Neural progenitor cell (in vitro differentiated cells): Measurements from ENCODE around the gene TXNDC15. TPM values are rescaled to one million over a fixed set of nuclear protein-coding genes. Genes with fewer than 3 reads are reported as not detected.

Experiments used
- DNase-seq: peaks from one replicate; pipeline ENCODE4 v3.0.0-alpha.2; 2016; ENCODE audit warnings: low spot score
- H2AFZ ChIP-seq: fragments of 200-600 bp; sonication (generic); replicated peaks from 2 replicates; pipeline ENCODE4 v1.6.1; 2016; ENCODE audit warnings: antibody characterized with exemption
- H3F3A ChIP-seq: fragments of 200-600 bp; sonication (generic); 2 replicates; pipeline ENCODE4 v1.6.1; 2016; ENCODE audit warnings: antibody characterized with exemption, low read depth
- H3K27ac ChIP-seq: fragments of 200-600 bp; sonication (generic); 2 replicates; pipeline ENCODE4 v1.5.1; 2016; ENCODE audit warnings: mild to moderate bottlenecking
- H3K27me3 ChIP-seq: fragments of 200-600 bp; sonication (generic); 2 replicates; pipeline ENCODE4 v1.6.1; 2016; ENCODE audit warnings: mild to moderate bottlenecking, moderate library complexity
- H3K36me3 ChIP-seq: fragments of 200-600 bp; sonication (generic); 2 replicates; pipeline ENCODE4 v1.5.1; 2016
- H3K4me1 ChIP-seq: fragments of 200-600 bp; sonication (generic); 2 replicates; pipeline ENCODE4 v1.6.1; 2016; ENCODE audit warnings: mixed run types
- H3K4me2 ChIP-seq: fragments of 200-600 bp; sonication (generic); 2 replicates; pipeline ENCODE4 v1.6.1; 2016
- H3K4me3 ChIP-seq: fragments of 200-600 bp; sonication (generic); 2 replicates; pipeline ENCODE4 v1.5.1; 2016
- H3K79me2 ChIP-seq: fragments of 200-600 bp; sonication (generic); 2 replicates; pipeline ENCODE4 v1.6.1; 2016; ENCODE audit warnings: low read depth
- H3K9ac ChIP-seq: fragments of 200-600 bp; sonication (generic); 2 replicates; pipeline ENCODE4 v1.6.1; 2016
- H3K9me3 ChIP-seq: fragments of 200-600 bp; sonication (generic); 2 replicates; pipeline ENCODE4 v1.5.1; 2016; ENCODE audit warnings: low read depth
- H4K20me1 ChIP-seq: fragments of 200-600 bp; sonication (generic); 2 replicates; pipeline ENCODE4 v1.6.1; 2016; ENCODE audit warnings: low read depth
- H3K27ac Mint-ChIP-seq: 3 replicates; pipeline ENCODE4 v1.8.0; 2021; ENCODE audit warnings: mixed read lengths
- H3K27me3 Mint-ChIP-seq: 2 replicates; pipeline ENCODE4 v1.8.0; 2022; ENCODE audit warnings: low read depth, mild to moderate bottlenecking, inconsistent platforms, moderate library complexity, mixed read lengths; ENCODE audit not compliant: insufficient read depth
- H3K36me3 Mint-ChIP-seq: 3 replicates; pipeline ENCODE4 v1.8.0; 2021; ENCODE audit warnings: mixed read lengths
- H3K4me1 Mint-ChIP-seq: 3 replicates; pipeline ENCODE4 v1.8.0; 2021; ENCODE audit warnings: mixed read lengths
- H3K4me3 Mint-ChIP-seq: 3 replicates; pipeline ENCODE4 v1.8.0; 2021; ENCODE audit warnings: mild to moderate bottlenecking, moderate library complexity, mixed read lengths
- H3K9me3 Mint-ChIP-seq: 3 replicates; pipeline ENCODE4 v1.8.0; 2020; ENCODE audit warnings: mixed read lengths
- EZH2 ChIP-seq: fragments of 200-600 bp; sonication (generic); IDR thresholded peaks from 2 replicates; pipeline ENCODE4 v1.6.1; 2017; ENCODE audit warnings: antibody characterized with exemption, mild to moderate bottlenecking, moderate library complexity
- EZH2phosphoT487 ChIP-seq: fragments of 200-600 bp; sonication (generic); IDR thresholded peaks from 2 replicates; pipeline ENCODE4 v1.6.1; 2017; ENCODE audit warnings: antibody characterized with exemption
- total RNA-seq: library from RNA; depleted of rRNA; stranded (reverse); fragments of >200 nt; gene quantifications from 2 replicates; pipeline ENCODE4 v1.2.3, GENCODE V29; 2015; ENCODE audit warnings: low replicate concordance
- TF ChIP-seq, protein P1 (sequence below): fragments of 200-600 bp; sonication (generic); IDR thresholded peaks from 2 replicates; pipeline ENCODE4 v1.5.1; 2017; ENCODE audit warnings: antibody characterized with exemption, mild to moderate bottlenecking

TXNDC15 gene
- total RNA-seq, 1 donor from 2014 or later: 36.6 TPM

DNA sequence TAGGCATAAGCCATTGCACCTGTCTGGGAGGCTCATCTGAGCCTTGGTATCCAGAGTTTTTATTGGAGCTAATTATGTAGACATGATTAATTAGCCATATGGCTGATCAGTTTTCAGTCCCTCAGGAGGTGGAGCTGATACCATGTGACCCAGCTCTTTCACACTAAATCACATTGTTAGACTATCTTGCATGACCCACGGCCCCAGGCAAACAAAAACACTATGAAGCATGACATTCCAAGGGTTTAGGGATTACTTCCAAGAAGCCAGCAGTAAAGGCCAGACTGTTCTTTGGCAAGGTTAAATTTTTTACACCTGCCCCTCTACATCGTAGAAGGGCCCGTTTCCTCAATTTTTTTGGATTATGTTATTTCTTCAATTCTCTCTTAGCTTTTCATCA is 33.4 kb upstream of the TXNDC15 start:
- H3K36me3 Mint-ChIP-seq: peaks cover 18% of the 10 kb centered on the region
- peak overlapping the region; percentile 74 for H3K27ac Mint-ChIP-seq
- H3K27ac ChIP-seq: no peak overlapping the region
- DNase-seq: peak; percentile 10
- H3K9ac ChIP-seq: no peak overlapping the region
- peaks cover 3% of the 10 kb centered on the region for H3K36me3 ChIP-seq
- H3F3A ChIP-seq: peaks cover 24% of the 10 kb centered on the region
- no peaks in the 10 kb centered on the region for H3K9me3 ChIP-seq
- H3K4me3 ChIP-seq: no peak overlapping the region
- H3K27me3 ChIP-seq: no peaks in the 10 kb centered on the region
- TF ChIP-seq EZH2 (no peak), EZH2phosphoT487 (no peak)
- TF ChIP-seq, protein P1, sequence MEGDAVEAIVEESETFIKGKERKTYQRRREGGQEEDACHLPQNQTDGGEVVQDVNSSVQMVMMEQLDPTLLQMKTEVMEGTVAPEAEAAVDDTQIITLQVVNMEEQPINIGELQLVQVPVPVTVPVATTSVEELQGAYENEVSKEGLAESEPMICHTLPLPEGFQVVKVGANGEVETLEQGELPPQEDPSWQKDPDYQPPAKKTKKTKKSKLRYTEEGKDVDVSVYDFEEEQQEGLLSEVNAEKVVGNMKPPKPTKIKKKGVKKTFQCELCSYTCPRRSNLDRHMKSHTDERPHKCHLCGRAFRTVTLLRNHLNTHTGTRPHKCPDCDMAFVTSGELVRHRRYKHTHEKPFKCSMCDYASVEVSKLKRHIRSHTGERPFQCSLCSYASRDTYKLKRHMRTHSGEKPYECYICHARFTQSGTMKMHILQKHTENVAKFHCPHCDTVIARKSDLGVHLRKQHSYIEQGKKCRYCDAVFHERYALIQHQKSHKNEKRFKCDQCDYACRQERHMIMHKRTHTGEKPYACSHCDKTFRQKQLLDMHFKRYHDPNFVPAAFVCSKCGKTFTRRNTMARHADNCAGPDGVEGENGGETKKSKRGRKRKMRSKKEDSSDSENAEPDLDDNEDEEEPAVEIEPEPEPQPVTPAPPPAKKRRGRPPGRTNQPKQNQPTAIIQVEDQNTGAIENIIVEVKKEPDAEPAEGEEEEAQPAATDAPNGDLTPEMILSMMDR: no peak
- no peak overlapping the region for H2AFZ ChIP-seq
- no peak overlapping the region for H3K4me2 ChIP-seq
- no peaks in the 10 kb centered on the region for H3K9me3 Mint-ChIP-seq
- H4K20me1 ChIP-seq: no peaks in the 10 kb centered on the region
- H3K4me3 Mint-ChIP-seq: no peak overlapping the region
- peaks cover 5% of the 10 kb centered on the region for H3K27me3 Mint-ChIP-seq
- H3K79me2 ChIP-seq: no peaks in the 10 kb centered on the region
- peaks cover 12% of the 10 kb centered on the region for H3K4me1 Mint-ChIP-seq
- H3K4me1 ChIP-seq: peaks cover 3% of the 10 kb centered on the region

DNA sequence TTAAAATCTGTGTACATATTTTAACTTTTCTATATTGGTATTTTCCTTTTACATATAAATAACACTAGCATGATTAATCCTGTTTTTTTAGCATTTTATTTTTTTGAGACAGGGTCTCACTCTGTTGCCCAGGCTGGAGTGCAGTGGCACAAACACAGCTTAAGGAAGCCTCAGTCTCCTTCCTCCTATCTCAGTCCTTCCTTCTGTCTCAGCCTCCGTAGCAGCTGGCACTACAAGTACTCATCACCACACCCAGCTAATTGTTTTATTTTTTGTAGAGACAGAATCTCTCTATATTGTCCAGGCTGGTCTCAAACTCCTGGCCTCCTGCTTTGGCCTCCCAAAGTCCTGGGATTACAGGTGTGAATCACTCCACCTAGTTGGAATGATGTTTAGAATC is 29.9 kb upstream of the TXNDC15 start:
- peaks cover 30% of the 10 kb centered on the region for H3K79me2 ChIP-seq
- Mint-ChIP-seq H3K4me3 (no peak overlapping the region), H3K27ac (no peak overlapping the region), H3K27me3 (peaks cover 5% of the 10 kb centered on the region), H3K9me3 (no peaks in the 10 kb centered on the region), H3K36me3 (peaks cover 12% of the 10 kb centered on the region), H3K4me1 (peaks cover 23% of the 10 kb centered on the region)
- H3K36me3 ChIP-seq: peaks cover under 1% of the 10 kb centered on the region
- peaks cover 29% of the 10 kb centered on the region for H3F3A ChIP-seq
- H3K27me3 ChIP-seq: no peaks in the 10 kb centered on the region
- H3K4me3 ChIP-seq: no peak overlapping the region
- H3K27ac ChIP-seq: no peak overlapping the region
- no peaks in the 10 kb centered on the region for H4K20me1 ChIP-seq
- H3K4me1 ChIP-seq: peaks cover 11% of the 10 kb centered on the region
- H3K9me3 ChIP-seq: no peaks in the 10 kb centered on the region
- no peak overlapping the region for H3K9ac ChIP-seq
- no peak overlapping the region for H3K4me2 ChIP-seq
- TF ChIP-seq EZH2phosphoT487: no peak
- TF ChIP-seq, protein P1: no peak
- no peak for TF ChIP-seq EZH2
- no peak for DNase-seq
- H2AFZ ChIP-seq: no peak overlapping the region

DNA sequence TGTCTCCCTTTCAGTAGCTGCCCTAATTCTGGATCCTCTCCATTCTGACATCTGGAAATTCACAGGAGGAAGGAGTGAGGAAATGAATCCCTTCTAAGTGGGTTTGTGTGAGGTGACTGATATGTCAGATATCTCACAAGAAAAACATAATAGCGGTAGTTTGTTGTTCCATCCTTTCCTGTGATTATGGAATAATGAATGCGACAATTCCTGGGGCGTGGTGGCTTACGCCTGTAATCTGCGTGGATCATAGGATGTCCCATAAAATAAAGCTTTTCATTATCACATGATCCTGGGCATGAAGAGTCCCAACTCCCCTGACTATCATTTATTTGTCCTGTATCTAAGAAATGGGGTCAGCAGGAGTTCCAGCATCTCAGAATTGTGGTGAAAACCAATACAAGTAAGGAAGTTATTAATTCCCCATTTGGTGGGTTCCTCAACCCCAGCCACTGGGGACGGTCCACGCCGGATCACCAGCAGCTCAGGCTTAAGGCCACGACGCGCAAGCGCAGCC is 28.8 kb upstream of the TXNDC15 start:
- peak overlapping the region; percentile 23 for H2AFZ ChIP-seq
- H3K27me3 ChIP-seq: no peaks in the 10 kb centered on the region
- peak overlapping the region; percentile 92 for H3K4me3 Mint-ChIP-seq

More for the DNA sequence above, 28.8 kb upstream of the TXNDC15 start:
- H3K9me3 Mint-ChIP-seq: no peaks in the 10 kb centered on the region
- peak overlapping the region; percentile 21 for H3K27ac ChIP-seq
- no peak for DNase-seq
- peak overlapping the region; percentile 83 for H3K27ac Mint-ChIP-seq
- H3F3A ChIP-seq: peaks cover 29% of the 10 kb centered on the region
- peaks cover 42% of the 10 kb centered on the region for H3K79me2 ChIP-seq
- peak overlapping the region; percentile 88 for H3K4me3 ChIP-seq
- peaks cover 25% of the 10 kb centered on the region for H3K4me1 Mint-ChIP-seq
- H3K9ac ChIP-seq: peak overlapping the region; percentile 80
- H4K20me1 ChIP-seq: no peaks in the 10 kb centered on the region
- no peaks in the 10 kb centered on the region for H3K9me3 ChIP-seq
- no peaks in the 10 kb centered on the region for H3K36me3 ChIP-seq
- H3K27me3 Mint-ChIP-seq: peaks cover 4% of the 10 kb centered on the region
- TF ChIP-seq, protein P1: no peak
- TF ChIP-seq EZH2phosphoT487 (no peak), EZH2 (no peak)
- peak overlapping the region; percentile 98 for H3K4me2 ChIP-seq
- H3K4me1 ChIP-seq: peaks cover 11% of the 10 kb centered on the region
- H3K36me3 Mint-ChIP-seq: peaks cover 10% of the 10 kb centered on the region
